NOMO-1 treated with dmso at 0.1 percent for 144 hours (cell line): ENCODE results near the gene SPATS1.
"Not testable (repeated sequence)": the region's sequence is repeated elsewhere in the genome, so short reads cannot be mapped to it uniquely, and the experiment has no call there.

Source experiments
- DNase-seq: peaks from one replicate; lab custom pipeline; 2025; ENCODE audit not compliant: unreplicated experiment; lab: John Stamatoyannopoulos, UW

SPATS1 gene

DNA sequence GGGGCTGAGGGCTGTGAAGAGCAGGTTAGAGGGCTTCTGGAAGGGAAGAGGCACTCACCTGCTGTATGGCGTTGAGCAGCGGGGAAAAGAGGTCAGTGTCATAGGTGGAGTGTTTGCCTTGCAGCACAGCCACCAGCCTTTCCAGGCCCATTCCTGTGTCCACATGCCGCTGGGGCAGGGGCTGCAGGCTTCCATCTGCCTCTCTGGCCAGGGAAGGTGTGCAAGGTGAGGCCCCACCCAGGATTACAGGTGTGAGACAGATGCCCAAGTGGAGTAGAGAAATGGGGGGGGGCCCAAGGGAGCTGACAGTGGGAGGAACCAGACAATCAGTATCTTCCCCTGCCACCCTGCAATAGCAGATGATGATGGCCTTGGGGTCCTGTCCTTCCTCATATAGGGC lies 32.2 kb upstream of the SPATS1 start:
- no peak for DNase-seq

DNA sequence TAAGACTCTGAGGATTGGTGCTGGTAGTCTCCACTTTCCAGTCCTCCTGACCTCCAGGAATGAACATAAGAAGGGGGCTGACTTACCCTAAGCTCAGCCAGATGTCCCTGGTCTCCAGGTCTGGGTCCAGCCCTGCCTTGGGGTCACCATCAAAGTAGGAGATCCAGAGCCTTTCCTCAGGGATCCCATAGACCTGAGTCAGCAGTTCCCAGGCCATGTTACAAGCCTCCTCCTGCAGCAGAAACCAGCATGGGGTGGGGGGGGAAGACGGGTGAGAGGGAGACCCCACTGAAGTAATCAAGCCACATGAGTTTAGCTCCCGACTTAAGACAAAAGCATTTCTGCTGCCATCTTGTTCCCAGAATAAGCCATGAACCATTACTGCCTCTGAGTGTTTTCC lies 31.1 kb upstream of the SPATS1 start:
- no peak for DNase-seq

GRCh38 chr6:44311767-44312166 lies 30.7 kb upstream of the SPATS1 start:
- no peak for DNase-seq

DNA sequence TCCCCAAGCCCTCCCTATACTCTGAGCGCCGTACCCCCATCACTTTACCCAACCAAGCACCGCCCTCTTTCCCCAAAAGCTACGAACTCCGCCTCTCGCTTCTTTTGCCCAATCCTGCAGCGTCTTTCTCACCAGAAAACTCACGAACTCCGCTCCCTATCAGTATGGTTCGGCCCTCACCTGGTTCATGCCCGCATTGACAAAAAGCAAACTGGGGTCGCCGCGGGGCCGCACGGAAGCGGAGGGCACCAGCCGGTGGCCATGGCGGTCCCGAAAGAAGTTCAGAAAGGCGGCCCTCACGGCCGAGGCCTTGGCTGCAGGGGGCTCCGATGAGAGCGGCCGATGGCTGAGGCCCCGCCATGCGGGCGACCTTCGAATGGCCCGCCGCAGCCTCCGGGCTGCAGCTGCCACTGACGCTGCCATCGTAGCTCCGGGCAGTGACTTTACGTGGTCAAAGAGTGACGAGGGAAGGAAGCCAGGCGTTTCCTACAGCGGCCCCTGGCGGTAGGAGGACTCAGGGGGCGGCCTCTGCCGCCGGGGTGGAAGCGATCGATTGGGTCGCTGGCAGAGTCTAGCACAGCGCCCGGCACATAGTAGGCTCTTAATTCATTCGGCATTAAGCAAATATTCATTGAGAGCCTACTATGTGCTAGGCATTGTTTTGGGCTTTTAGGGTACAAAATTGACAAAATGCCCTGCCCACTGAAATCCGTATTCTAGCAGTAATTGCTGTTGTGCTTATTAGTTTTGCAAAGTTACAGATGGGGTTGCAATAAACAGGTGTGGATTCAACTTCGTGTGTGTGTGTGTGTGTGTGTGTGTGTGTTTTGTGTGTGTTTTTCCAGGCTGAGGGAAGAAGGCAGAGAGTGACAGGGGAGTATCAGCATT lies 29.3 kb upstream of the SPATS1 start, which contains the start of gene AARS2:
TSS of gene AARS2 (minus strand) at position 447 of the 888 bp plus-strand sequence. CDS start at position 423, 24 bp downstream.
- peak; percentile 68 for DNase-seq

GRCh38 chr6:44314657-44315056 lies 27.8 kb upstream of the SPATS1 start:
- DNase-seq = not testable (repeated sequence)

DNA sequence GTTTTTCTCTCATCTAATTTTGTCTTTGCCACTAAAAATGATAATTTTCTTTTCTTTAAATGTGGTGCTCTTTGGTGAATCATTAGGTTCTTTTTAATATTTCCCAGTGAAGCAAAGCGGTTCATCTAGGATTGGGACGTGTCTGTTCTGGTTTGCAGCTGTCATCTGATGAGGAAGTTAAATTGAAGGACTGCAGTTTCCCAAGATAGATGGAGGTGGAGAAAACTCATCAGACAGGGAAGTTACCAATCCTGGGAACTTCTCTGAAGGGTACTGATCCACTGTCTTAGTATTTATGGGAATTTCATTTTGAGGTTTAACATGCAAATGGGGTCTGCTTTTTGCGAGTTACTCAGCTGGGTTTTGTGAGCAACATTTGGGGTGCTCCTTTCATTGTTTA lies 26.9 kb upstream of the SPATS1 start:
- DNase-seq = no peak

DNA sequence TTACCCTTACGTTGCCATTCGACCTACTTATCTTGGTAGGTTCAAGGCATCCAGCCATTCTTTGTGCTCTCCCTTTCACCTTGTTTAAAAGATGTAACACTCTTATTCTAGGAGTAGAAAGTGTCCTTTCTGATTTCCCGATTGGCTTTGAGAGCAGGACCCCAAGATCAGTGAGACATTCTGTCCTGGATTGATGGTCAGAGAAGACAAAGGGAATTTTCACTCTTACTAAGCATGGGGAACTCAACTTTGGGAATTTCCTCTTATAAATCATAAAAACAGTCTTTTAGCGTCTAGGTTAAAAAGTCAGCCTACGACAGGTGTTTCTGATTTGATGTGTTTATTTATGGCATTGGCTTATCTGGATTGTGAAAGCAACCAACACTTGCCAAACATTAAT lies 26.5 kb upstream of the SPATS1 start:
- no peak for DNase-seq

GRCh38 chr6:44316481-44316880 lies 26.0 kb upstream of the SPATS1 start:
- no peak for DNase-seq

GRCh38 chr6:44317136-44317631 lies 25.3 kb upstream of the SPATS1 start:
- DNase-seq = not testable (repeated sequence)

GRCh38 chr6:44321210-44321609 lies 21.2 kb upstream of the SPATS1 start:
- DNase-seq = no peak

DNA sequence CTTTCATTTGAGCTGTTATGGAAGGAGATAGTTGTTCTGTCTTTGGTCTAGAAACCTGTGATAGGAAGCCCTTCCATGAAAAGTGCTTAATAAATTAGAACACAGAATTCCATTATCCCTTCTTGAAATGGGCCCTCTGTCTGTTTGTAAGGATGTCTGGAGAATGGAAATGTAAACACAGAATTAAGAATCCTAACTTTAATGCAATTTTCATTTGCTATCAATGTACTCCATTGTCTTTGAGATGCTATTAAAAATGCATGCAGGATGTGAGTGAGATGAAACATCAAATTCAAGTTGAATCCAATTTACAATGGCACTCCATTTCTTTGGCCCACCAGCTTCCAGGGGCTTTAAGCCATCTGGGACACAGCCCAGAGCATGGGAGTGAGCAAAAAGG lies 15.4 kb upstream of the SPATS1 start:
- no peak for DNase-seq

GRCh38 chr6:44327760-44328159 lies 14.7 kb upstream of the SPATS1 start:
- DNase-seq = no peak

DNA sequence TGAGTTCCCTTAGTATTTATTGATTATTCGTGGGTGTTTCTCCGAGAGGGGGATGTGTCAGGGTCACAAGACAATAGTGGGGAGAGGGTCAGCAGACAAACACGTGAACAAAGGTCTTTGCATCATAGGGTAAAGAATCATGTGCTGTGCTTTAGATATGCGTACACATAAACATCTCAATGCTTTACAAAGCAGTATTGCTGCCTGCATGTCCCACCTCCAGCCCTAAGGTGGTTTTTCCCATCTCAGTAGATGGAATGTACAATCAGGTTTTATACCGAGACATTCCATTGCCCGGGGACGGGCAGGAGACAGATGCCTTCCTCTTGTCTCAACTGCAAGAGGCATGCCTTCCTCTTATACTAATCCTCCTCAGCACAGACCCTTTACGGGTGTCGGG lies 14.2 kb upstream of the SPATS1 start:
- not testable (repeated sequence) for DNase-seq

DNA sequence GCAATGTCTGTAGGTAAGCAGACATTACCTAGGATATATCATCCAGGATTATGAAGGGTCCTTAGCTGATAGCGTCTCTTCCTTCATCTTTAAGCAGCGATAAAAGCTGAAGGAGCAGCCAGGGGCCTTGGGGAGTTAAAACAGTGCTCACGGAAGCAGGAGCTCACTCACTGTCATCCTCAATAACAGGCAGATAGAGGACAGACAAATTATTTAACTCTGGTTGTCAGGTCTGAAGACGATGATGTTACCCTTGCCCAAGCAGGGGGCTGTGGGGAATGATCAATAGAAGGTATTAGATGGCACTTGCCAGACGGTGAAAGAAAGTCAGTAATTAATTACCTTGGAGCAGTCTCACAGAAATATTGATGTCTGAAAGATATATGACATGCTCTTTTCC lies 12.6 kb upstream of the SPATS1 start:
- no peak for DNase-seq

GRCh38 chr6:44332585-44332984 lies 9.9 kb upstream of the SPATS1 start:
- DNase-seq = no peak

GRCh38 chr6:44333273-44333919 lies 9.1 kb upstream of the SPATS1 start:
- no peak for DNase-seq

DNA sequence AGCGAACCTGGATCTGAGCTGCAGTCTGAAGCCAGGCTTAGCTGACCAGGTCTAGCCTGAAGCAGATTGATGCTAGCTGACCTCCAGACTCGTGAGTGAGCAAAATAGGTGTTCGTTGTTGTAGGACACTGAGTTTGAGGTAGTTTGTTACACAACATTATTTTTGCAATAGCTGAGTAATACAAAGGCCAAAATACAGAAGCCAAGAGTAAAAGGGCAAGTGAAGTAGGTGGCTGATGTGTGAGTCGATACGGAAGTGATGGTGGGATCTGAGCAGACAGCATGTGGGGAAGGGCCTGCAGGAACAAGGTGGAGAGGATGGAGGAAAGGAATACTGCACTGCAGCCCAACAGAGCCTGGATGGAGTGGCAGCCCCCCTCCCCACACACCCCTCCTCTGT lies 8.5 kb upstream of the SPATS1 start:
- DNase-seq = peak; percentile 55

DNA sequence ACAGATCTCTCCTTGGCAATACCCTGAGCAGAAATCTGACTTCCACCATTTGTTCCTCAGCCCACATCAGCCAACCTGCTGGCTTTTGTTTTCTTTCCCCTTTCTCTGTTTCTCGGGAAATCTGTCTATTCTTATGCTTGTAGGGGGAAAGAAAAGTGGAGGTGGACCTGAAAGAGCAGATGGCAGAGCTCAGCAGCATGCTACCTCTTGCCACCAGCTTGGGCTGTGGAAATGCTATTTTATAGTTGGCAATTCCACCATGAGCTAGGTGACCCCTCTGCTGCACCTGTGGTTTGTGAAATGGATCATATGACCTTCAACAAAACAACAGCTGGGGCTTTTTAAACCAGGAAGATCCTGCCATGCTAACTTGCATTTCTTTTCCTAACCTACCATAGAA lies 6.8 kb upstream of the SPATS1 start:
- no peak for DNase-seq

DNA sequence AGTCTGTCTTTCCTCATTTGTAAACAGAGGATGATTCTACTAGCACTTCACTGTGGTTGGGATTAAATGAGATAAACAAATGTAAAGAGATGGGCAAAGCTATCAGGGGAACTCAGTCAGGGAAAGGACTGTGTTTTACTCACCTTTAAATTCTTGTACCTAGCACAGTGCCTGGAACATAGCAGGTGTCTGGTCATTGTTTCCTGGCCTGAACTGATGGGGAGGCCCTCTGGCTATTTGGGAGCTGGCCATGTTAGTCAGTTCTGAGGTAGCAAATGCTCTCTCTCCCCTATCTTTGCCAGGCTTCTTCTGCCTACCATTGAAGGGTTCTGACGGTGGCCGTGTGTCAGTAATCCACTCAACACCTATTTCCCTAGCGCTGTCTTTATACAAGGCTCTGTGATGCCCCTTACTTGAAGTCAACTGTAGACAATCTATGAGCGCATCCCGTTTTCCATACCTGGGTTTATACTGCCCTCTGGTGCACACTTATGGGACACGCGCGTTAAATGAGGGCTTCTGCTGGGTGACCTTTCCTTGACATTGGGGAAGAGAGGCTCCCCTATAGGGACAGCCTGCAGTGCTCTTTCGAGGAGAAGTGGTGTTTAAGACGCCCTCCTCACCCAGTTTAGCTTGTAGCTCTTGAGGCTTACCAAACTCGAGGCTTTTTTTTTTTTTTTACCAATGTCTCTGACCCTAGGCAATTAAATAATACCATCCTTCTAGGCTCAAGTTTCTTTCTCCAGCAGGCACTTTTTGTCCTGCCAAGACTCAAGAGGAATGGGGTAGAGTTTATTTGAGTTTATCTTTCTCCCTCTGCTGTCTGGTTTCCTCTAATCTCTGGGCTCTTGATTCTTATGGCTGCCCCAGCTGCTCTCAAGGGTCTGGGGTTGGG lies 4.0 kb upstream of the SPATS1 start:
- DNase-seq = peak; percentile 39

DNA sequence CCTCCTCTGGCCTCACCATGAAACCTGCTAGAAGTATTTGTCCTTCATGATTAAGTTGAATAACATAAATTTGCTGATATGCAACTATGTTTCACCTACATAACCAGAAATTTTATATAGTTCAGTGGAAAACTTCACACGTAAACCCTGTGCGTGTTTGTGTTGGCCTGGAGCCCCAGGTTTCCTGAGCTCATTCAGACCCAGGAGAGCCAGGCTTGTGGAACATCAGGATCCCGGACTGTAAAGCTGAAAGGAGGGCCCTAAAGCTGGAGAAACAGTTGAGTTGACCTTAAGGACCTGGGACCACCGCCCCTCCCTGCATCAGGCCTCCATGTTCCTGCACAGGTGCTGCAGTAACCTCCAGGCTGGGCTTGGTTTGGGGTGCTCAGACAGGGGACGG lies 3.1 kb upstream of the SPATS1 start:
- DNase-seq = no peak
